HepG2 (cell line): Measurements from ENCODE around the gene BCL2A1. TPM values are rescaled to one million over a fixed set of nuclear protein-coding genes. Genes with fewer than 3 reads are reported as not detected.

Experiments
- ATF4 ChIP-seq, 2 experiments: fragments of 450-650 bp in 1 of 2; sonication (generic) in 1 of 2; formaldehyde crosslinking; IDR thresholded peaks; 2 replicates each; pipeline versions ENCODE4 v1.5.0 to v1.8.0; 2020 to 2022; ENCODE audit warnings: mild to moderate bottlenecking in 1 of 2, missing genetic modification reagents in 1 of 2
- BATF2 ChIP-seq: sonication (generic); formaldehyde crosslinking; IDR thresholded peaks from 2 replicates; pipeline ENCODE4 v1.8.0; 2022; ENCODE audit warnings: mild to moderate bottlenecking, missing genetic modification reagents, moderate library complexity
- DRAP1 ChIP-seq: IDR thresholded peaks from 2 replicates; pipeline ENCODE4 v1.6.1; 2016; ENCODE audit warnings: missing genetic modification reagents, missing compliant biosample characterization
- EZH2 ChIP-seq: conservative IDR thresholded peaks from 2 replicates; pipeline ENCODE4 v1.6.1; 2012; ENCODE audit warnings: mild to moderate bottlenecking, low read depth, low read length, moderate library complexity
- HDAC2 ChIP-seq: sonication (generic); formaldehyde crosslinking; IDR thresholded peaks from 2 replicates; pipeline ENCODE4 v1.4.0; 2020; ENCODE audit warnings: missing genetic modification reagents
- KLF16 ChIP-seq, 2 experiments: sonication (generic) in 1 of 2; formaldehyde crosslinking in 1 of 2; IDR thresholded peaks; 2 replicates each; pipeline versions ENCODE4 v1.6.1 to v1.8.0; 2016 to 2023; ENCODE audit warnings: missing genetic modification reagents in 2 of 2, missing compliant biosample characterization in 1 of 2
- LCORL ChIP-seq, 2 experiments: fragments of 450-650 bp in 1 of 2; sonication (generic) in 1 of 2; formaldehyde crosslinking in 1 of 2; IDR thresholded peaks; 2 replicates each; pipeline versions ENCODE4 v1.5.0 to v1.6.1; 2017 to 2020; ENCODE audit warnings: antibody characterized with exemption in 1 of 2, missing genetic modification reagents in 1 of 2
- MTA1 ChIP-seq: sonication (generic); formaldehyde crosslinking; IDR thresholded peaks from 2 replicates; pipeline ENCODE4 v1.4.0; 2020; ENCODE audit warnings: missing genetic modification reagents, mild to moderate bottlenecking, borderline replicate concordance
- NFKBIZ ChIP-seq: IDR thresholded peaks from 2 replicates; pipeline ENCODE4 v1.6.1; 2018; ENCODE audit warnings: missing genetic modification reagents, missing compliant biosample characterization
- PAF1 ChIP-seq: IDR thresholded peaks from 2 replicates; pipeline ENCODE4 v1.6.1; 2016; ENCODE audit warnings: missing genetic modification reagents, missing compliant biosample characterization
- RBM39 ChIP-seq: fragments of 200-400 bp; formaldehyde crosslinking; IDR thresholded peaks from one replicate; pipeline ENCODE4 v1.6.1; 2018; ENCODE audit warnings: antibody characterized with exemption, mild to moderate bottlenecking, low read depth, low read length; ENCODE audit not compliant: poor library complexity, severe bottlenecking
- TFE3 ChIP-seq: IDR thresholded peaks from 2 replicates; pipeline ENCODE4 v1.6.1; 2016
- ZBTB14 ChIP-seq: sonication (generic); formaldehyde crosslinking; IDR thresholded peaks from 2 replicates; pipeline ENCODE4 v1.4.0; 2020; ENCODE audit warnings: missing genetic modification reagents
- ZBTB4 ChIP-seq: sonication (generic); formaldehyde crosslinking; IDR thresholded peaks from 2 replicates; pipeline ENCODE4 v1.4.0; 2020; ENCODE audit warnings: missing genetic modification reagents, mild to moderate bottlenecking, borderline replicate concordance
- ZEB1 ChIP-seq: IDR thresholded peaks from 2 replicates; pipeline ENCODE4 v1.6.1; 2012; ENCODE audit warnings: mild to moderate bottlenecking, low read depth, inconsistent platforms; ENCODE audit not compliant: insufficient replicate concordance
- ZFP37 ChIP-seq: sonication (generic); formaldehyde crosslinking; IDR thresholded peaks from 2 replicates; pipeline ENCODE4 v1.4.0; 2020; ENCODE audit warnings: missing genetic modification reagents, borderline replicate concordance
- ZNF12 ChIP-seq: sonication (generic); formaldehyde crosslinking; IDR thresholded peaks from 2 replicates; pipeline ENCODE4 v1.5.0; 2020; ENCODE audit warnings: missing genetic modification reagents
- ZNF256 ChIP-seq: sonication (generic); formaldehyde crosslinking; conservative IDR thresholded peaks from 2 replicates; pipeline ENCODE4 v1.4.0; 2020; ENCODE audit warnings: missing genetic modification reagents
- ZNF678 ChIP-seq: sonication (generic); formaldehyde crosslinking; IDR thresholded peaks from 2 replicates; pipeline ENCODE4 v1.4.0; 2020; ENCODE audit warnings: mild to moderate bottlenecking, missing genetic modification reagents
- ZNF776 ChIP-seq: sonication (generic); formaldehyde crosslinking; IDR thresholded peaks from 2 replicates; pipeline ENCODE4 v1.4.0; 2020; ENCODE audit warnings: mild to moderate bottlenecking, missing genetic modification reagents
- ZSCAN30 ChIP-seq: sonication (generic); formaldehyde crosslinking; IDR thresholded peaks from 2 replicates; pipeline ENCODE4 v1.5.0; 2020; ENCODE audit warnings: mild to moderate bottlenecking, missing genetic modification reagents
- polyA plus RNA-seq, 8 experiments: library from polyadenylated mRNA; depleted of rRNA in 3 of 8; stranded (reverse) in 7 of 8; unstranded in 1 of 8; fragments of >200 nt; fragmentation: Illumina TruSeq in 4 of 8; extraction: Trizol in 4 of 8; gene quantifications; 2 replicates each; pipeline versions ENCODE4 v1.2.1 to v1.2.3, GENCODE V29; 2011 to 2016; ENCODE audit warnings: low read depth in 4 of 8, missing spikeins in 1 of 8, mixed read lengths in 1 of 8; ENCODE audit not compliant: insufficient read depth in 1 of 8
- total RNA-seq, 5 experiments: library from RNA; depleted of rRNA; stranded (reverse); fragments of >200 nt; fragmentation: Illumina TruSeq; extraction: Trizol; gene quantifications; 2 replicates each; pipeline ENCODE4 v1.2.3, GENCODE V29; 2016; ENCODE audit warnings: low read depth in 1 of 5

The BCL2A1 gene
- total and polyA plus RNA-seq, 2 of the 13 experiments (the other 11 are each of a cell fraction or from before 2014, with no cell fraction given) = 0.08 to 0.31 TPM

- no peak for TF ChIP-seq ZBTB4
- peak; percentile 80; the same call in 1 of the 2 replicates for TF ChIP-seq MTA1 (CRISPR knock-in tag)
- peak; percentile 34; the same call in 1 of the 2 replicates for TF ChIP-seq HDAC2 (CRISPR knock-in tag)
- no peak for TF ChIP-seq ATF4 (CRISPR knock-in tag; IDR thresholded peaks at IDR 0.05)
- TF ChIP-seq LCORL (IDR thresholded peaks at IDR 0.05) = no peak
- TF ChIP-seq LCORL (CRISPR knock-in tag; IDR thresholded peaks at IDR 0.05) = peak; percentile 63; the same call in 1 of the 2 replicates
- TF ChIP-seq DRAP1 (CRISPR knock-in tag) = peak; percentile 91
- TF ChIP-seq TFE3 (CRISPR knock-in tag) = peak; percentile 64
- no peak for TF ChIP-seq ZFP37 (CRISPR knock-in tag)
- TF ChIP-seq NFKBIZ (CRISPR knock-in tag) = no peak
- TF ChIP-seq ZNF12 (CRISPR knock-in tag) = no peak; the same call in 1 of the 2 replicates
- TF ChIP-seq EZH2 = no peak
- TF ChIP-seq ZBTB14 (CRISPR knock-in tag) = 0 out of 2 replicates have a peak, but pooled peaks have one; percentile 14
- 0 out of 2 replicates have a peak, but pooled peaks have one; percentile 36 for TF ChIP-seq ZNF678 (CRISPR knock-in tag)
- peak in 1 of 2 experiments; percentile 36; a peak in 2 of 4 replicates for TF ChIP-seq KLF16 (CRISPR knock-in tag; IDR thresholded peaks at IDR 0.05)
- TF ChIP-seq ZNF776 = no peak
- peak; percentile 54 for TF ChIP-seq RBM39
- no peak for TF ChIP-seq PAF1 (CRISPR knock-in tag)
- TF ChIP-seq BATF2 (CRISPR knock-in tag) = no peak
- TF ChIP-seq ZEB1 = no peak
- peak; percentile 58; the same call in 1 of the 2 replicates for TF ChIP-seq ZSCAN30 (CRISPR knock-in tag)
- TF ChIP-seq ZNF256 = no peak
These were observed 47.4 kb downstream of the BCL2A1 start (continued) for GRCh38 chr15:79923515-79924169.
